T-cell (primary cell): ENCODE measurements around the gene PSMA8. TPM values are rescaled to one million over a fixed set of nuclear protein-coding genes. Genes with fewer than 3 reads are reported as not detected.
"Not testable (repeated sequence)": the region's sequence is repeated elsewhere in the genome, so short reads cannot be mapped to it uniquely, and the experiment has no call there.

Experiments
- ATAC-seq, 4 experiments: fragments of 200-7000 bp in 3 of 4; fragments of 150-1000 bp in 1 of 4; cut with Tn5 transposase; replicated peaks in 1 of 4; 1 replicate in 3 of 4; 2 replicates in 1 of 4; pipeline ENCODE4 v1.10.0; 2021; ENCODE audit warnings: moderate library complexity in 3 of 4, mild to moderate bottlenecking in 2 of 4, moderate number of reproducible peaks in 1 of 4
- CTCF ChIA-PET, 2 donors: fragments of 300-600 bp; sonication (Branson Sonifier 250); formaldehyde crosslinking; loops; one replicate each; lab custom pipeline; 2022; ENCODE audit warnings: antibody characterized with exemption in 2 of 2; lab: Charles Lee
- POLR2A ChIA-PET, 2 donors: fragments of 300-600 bp; sonication (Branson Sonifier 250); formaldehyde crosslinking; loops; one replicate each; lab custom pipeline; 2022; ENCODE audit warnings: antibody characterized with exemption in 2 of 2; lab: Charles Lee
- DNase-seq, 35 experiments: peaks; one replicate each; pipeline versions ENCODE4 v3.0.0 to v3.0.0-alpha.2; 2013 to 2023
- H3K27ac ChIP-seq: one replicate; pipeline ENCODE4 v1.5.1; 2013; ENCODE audit warnings: low read length
- H3K27me3 ChIP-seq, 2 experiments: replicated peaks in 1 of 2; 1 replicate in 1 of 2; 2 replicates in 1 of 2; pipeline versions ENCODE4 v1.6.1 to v1.7.0; 2013; ENCODE audit warnings: low read length in 1 of 2, mixed read lengths in 1 of 2; ENCODE audit not compliant: control insufficient read depth in 2 of 2, insufficient read depth in 2 of 2; ENCODE audit errors: extremely low read depth in 1 of 2
- H3K36me3 ChIP-seq, 2 donors: 1 replicate in 1 of 2; 2 replicates in 1 of 2; pipeline versions ENCODE4 v1.6.1 to v1.7.0; 2013; ENCODE audit warnings: low read length in 1 of 2; ENCODE audit not compliant: control insufficient read depth in 2 of 2, insufficient read depth in 1 of 2; ENCODE audit errors: extremely low read depth in 1 of 2
- H3K4me1 ChIP-seq, 2 experiments: 1 replicate in 1 of 2; 2 replicates in 1 of 2; pipeline versions ENCODE4 v1.6.1 to v1.7.0; 2013; ENCODE audit warnings: low read length in 2 of 2, mixed read lengths in 1 of 2; ENCODE audit not compliant: insufficient read depth in 2 of 2, control insufficient read depth in 1 of 2; ENCODE audit errors: extremely low read depth in 1 of 2
- H3K4me3 ChIP-seq, 2 donors: 1 replicate in 1 of 2; 2 replicates in 1 of 2; pipeline versions ENCODE4 v1.5.1 to v1.7.0; 2013; ENCODE audit warnings: mild to moderate bottlenecking in 2 of 2, low read length in 1 of 2, moderate library complexity in 1 of 2; ENCODE audit not compliant: control insufficient read depth in 1 of 2; ENCODE audit errors: extremely low read depth in 1 of 2
- H3K9me3 ChIP-seq: 2 replicates; pipeline ENCODE4 v1.7.0; 2013
- H3K27ac Mint-ChIP-seq, 2 donors: one replicate each; pipeline ENCODE4 v1.8.0; 2020 to 2021; ENCODE audit warnings: mild to moderate bottlenecking in 2 of 2, mixed read lengths in 2 of 2
- H3K27me3 Mint-ChIP-seq, 2 donors: one replicate each; pipeline ENCODE4 v1.8.0; 2021 to 2022; ENCODE audit warnings: mixed read lengths in 2 of 2
- H3K36me3 Mint-ChIP-seq: one replicate; pipeline ENCODE4 v1.8.0; 2021; ENCODE audit warnings: mixed read lengths
- H3K4me1 Mint-ChIP-seq, 3 donors: one replicate each; pipeline ENCODE4 v1.8.0; 2020 to 2022; ENCODE audit warnings: mixed read lengths in 3 of 3, mild to moderate bottlenecking in 1 of 3
- H3K4me3 Mint-ChIP-seq, 3 donors: one replicate each; pipeline ENCODE4 v1.8.0; 2020 to 2022; ENCODE audit warnings: mild to moderate bottlenecking in 3 of 3, mixed read lengths in 3 of 3, moderate library complexity in 3 of 3
- H3K9me3 Mint-ChIP-seq, 3 donors: one replicate each; pipeline ENCODE4 v1.8.0; 2020 to 2022; ENCODE audit warnings: mixed read lengths in 3 of 3
- WGBS: methylation state at CpG from one replicate; pipeline ENCODE4 v1.1.5; 2013; ENCODE audit warnings: missing lambda C conversion rate; ENCODE audit not compliant: insufficient coverage; 5-methylcytosine and 5-hydroxymethylcytosine counted together
- total RNA-seq, 35 experiments: library from RNA in 6 of 35; stranded (reverse) in 6 of 35; fragments of 120-200 nt in 1 of 35; gene quantifications; one replicate each; pipeline versions ENCODE4 v1.2.1 to v1.2.4 and lab custom pipeline; 2013 to 2026

The PSMA8 gene
- total RNA-seq, 5 donors from 2014 or later (not counting 1 experiment from before 2014, with no cell fraction given) = 0.23 to 0.83 (median 0.35) TPM

DNA sequence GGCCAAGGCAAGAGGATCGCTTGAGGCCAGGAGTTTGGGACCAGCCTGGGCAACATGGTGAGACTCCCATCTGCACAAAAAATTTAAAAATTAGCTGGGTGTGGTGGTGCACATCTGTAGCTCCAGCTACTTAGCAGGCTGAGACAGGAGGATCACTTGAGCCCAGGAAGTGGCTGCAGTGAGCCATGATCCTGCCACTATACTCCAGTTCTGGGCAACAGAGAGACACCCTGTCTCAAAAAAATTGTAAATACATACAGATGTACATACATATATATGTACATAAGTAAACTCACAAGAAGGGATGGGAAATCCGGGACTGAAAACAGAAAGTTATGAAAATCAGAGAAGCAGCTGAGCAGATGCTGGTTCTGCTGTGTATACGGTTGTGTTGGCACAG is 62.9 kb downstream of the PSMA8 start:
- no peak for ATAC-seq
- Mint-ChIP-seq H3K36me3 (no peaks in the 10 kb centered on the region), H3K4me1 (peaks cover 4 to 5% (median 4%) of the 10 kb centered on the region in 3 donors), H3K27me3 (no peaks in the 10 kb centered on the region), H3K9me3 (no peaks in the 10 kb centered on the region), H3K4me3 (no peak overlapping the region), H3K27ac (no peak overlapping the region)
- CTCF ChIA-PET = no interaction called here
- no peak for DNase-seq
- no peaks in the 10 kb centered on the region for H3K36me3 ChIP-seq
- POLR2A ChIA-PET = no interaction called here
- no peaks in the 10 kb centered on the region for H3K4me1 ChIP-seq
- H3K27me3 ChIP-seq = no peaks in the 10 kb centered on the region
- H3K4me3 ChIP-seq = no peak overlapping the region
- H3K9me3 ChIP-seq = no peaks in the 10 kb centered on the region
- WGBS = 80% methylated on average over 1 of the region's 3 CpGs
- H3K27ac ChIP-seq = no peak overlapping the region

GRCh38 chr18:26202001-26202400 is 68.3 kb downstream of the PSMA8 start:
- H3K36me3 ChIP-seq, POLR2A ChIA-PET, H3K4me1 ChIP-seq, H3K9me3 ChIP-seq, H3K36me3 Mint-ChIP-seq, H3K27me3 Mint-ChIP-seq, H3K4me3 Mint-ChIP-seq, H3K27me3 ChIP-seq, H3K27ac ChIP-seq, H3K27ac Mint-ChIP-seq, ATAC-seq, H3K4me3 ChIP-seq, H3K9me3 Mint-ChIP-seq, DNase-seq, CTCF ChIA-PET: not testable (repeated sequence)
- peaks cover 0 to 12% (median 0%) of the 10 kb centered on the region in 3 donors for H3K4me1 Mint-ChIP-seq
- WGBS = 80% methylated on average over 1 of the region's 9 CpGs

DNA sequence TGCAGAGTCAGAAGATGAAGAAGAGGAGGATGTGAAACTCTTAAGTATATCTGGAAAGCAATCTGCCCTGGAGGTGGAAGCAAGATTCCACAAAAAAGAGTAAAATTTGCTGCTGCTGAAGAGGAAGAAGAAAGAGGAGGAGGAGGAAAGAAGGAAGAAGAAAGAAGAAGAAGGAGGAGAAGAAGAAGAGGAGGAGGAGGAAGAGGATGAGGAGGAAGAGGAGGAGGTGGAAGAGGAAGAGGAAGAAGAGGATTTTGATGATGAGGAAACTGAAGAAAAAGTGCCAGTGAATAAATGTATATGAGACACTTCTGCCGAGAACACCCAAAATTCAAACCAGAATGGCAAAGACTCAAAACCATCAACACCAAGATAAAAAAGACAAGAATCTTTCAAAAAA is 71.6 kb downstream of the PSMA8 start:
- POLR2A ChIA-PET = no interaction called here
- H3K9me3 ChIP-seq = no peaks in the 10 kb centered on the region
- no CpG with 5 or more reads among the region's 1 CpG for WGBS

GRCh38 chr18:26206488-26206887 is 72.8 kb downstream of the PSMA8 start:
- no peaks in the 10 kb centered on the region for H3K9me3 Mint-ChIP-seq
- no peak overlapping the region for H3K4me3 ChIP-seq
- ChIA-PET CTCF (no interaction called here), POLR2A (interaction anchor here in 1 of 2 donors (0.6 kb wide), 1 partner anchor 29 kb away, joined by 3 read pairs; no protein-coding TSS in a partner anchor)
- ATAC-seq (no peak), DNase-seq (no peak)
- no peak overlapping the region for H3K27ac ChIP-seq
- H3K27me3 Mint-ChIP-seq = peaks cover 0 to 3% of the 10 kb centered on the region in 2 donors
- no peaks in the 10 kb centered on the region for H3K9me3 ChIP-seq
- H3K4me1 Mint-ChIP-seq = peaks cover 0 to 13% (median 6%) of the 10 kb centered on the region in 3 donors
- no peaks in the 10 kb centered on the region for H3K36me3 Mint-ChIP-seq
- no peak overlapping the region for H3K27ac Mint-ChIP-seq
- H3K27me3 ChIP-seq = no peaks in the 10 kb centered on the region
- no peaks in the 10 kb centered on the region for H3K36me3 ChIP-seq
- no peaks in the 10 kb centered on the region for H3K4me1 ChIP-seq
- 100% methylated on average over 1 of the region's 2 CpGs for WGBS
- no peak overlapping the region for H3K4me3 Mint-ChIP-seq

More for the DNA sequence above, 71.6 kb downstream of the PSMA8 start:
- no peak for DNase-seq
- no peak for ATAC-seq
- no peaks in the 10 kb centered on the region for H3K4me1 ChIP-seq
- Mint-ChIP-seq H3K36me3 (no peaks in the 10 kb centered on the region), H3K4me1 (peaks cover 0 to 13% (median 5%) of the 10 kb centered on the region in 3 donors), H3K27ac (no peak overlapping the region), H3K4me3 (no peak overlapping the region), H3K9me3 (no peaks in the 10 kb centered on the region), H3K27me3 (peaks cover 0 to 3% of the 10 kb centered on the region in 2 donors)
- H3K36me3 ChIP-seq = no peaks in the 10 kb centered on the region
- CTCF ChIA-PET = no interaction called here
- H3K27me3 ChIP-seq = no peaks in the 10 kb centered on the region
- no peak overlapping the region for H3K27ac ChIP-seq
- no peak overlapping the region for H3K4me3 ChIP-seq

GRCh38 chr18:26207937-26208336 is 74.3 kb downstream of the PSMA8 start:
- Histone ChIP-seq H3K27ac (no peak overlapping the region), H3K36me3 (no peaks in the 10 kb centered on the region), H3K27me3 (no peaks in the 10 kb centered on the region), H3K4me3 (no peak overlapping the region), H3K4me1 (no peaks in the 10 kb centered on the region), H3K9me3 (no peaks in the 10 kb centered on the region)
- 85% methylated on average over 3 of the region's 3 CpGs for WGBS
- ChIA-PET CTCF (no interaction called here), POLR2A (interaction anchor here in 1 of 2 donors (0.7 kb wide), 1 partner anchor 93 kb away, joined by 4 read pairs; no protein-coding TSS in a partner anchor)
- H3K36me3 Mint-ChIP-seq = no peaks in the 10 kb centered on the region
- ATAC-seq (no peak), DNase-seq (no peak)
- H3K4me1 Mint-ChIP-seq = peaks cover 0 to 18% (median 6%) of the 10 kb centered on the region in 3 donors
- H3K9me3 Mint-ChIP-seq = no peaks in the 10 kb centered on the region
- no peak overlapping the region for H3K27ac Mint-ChIP-seq
- no peak overlapping the region for H3K4me3 Mint-ChIP-seq
- peaks cover 0 to 3% of the 10 kb centered on the region in 2 donors for H3K27me3 Mint-ChIP-seq

DNA sequence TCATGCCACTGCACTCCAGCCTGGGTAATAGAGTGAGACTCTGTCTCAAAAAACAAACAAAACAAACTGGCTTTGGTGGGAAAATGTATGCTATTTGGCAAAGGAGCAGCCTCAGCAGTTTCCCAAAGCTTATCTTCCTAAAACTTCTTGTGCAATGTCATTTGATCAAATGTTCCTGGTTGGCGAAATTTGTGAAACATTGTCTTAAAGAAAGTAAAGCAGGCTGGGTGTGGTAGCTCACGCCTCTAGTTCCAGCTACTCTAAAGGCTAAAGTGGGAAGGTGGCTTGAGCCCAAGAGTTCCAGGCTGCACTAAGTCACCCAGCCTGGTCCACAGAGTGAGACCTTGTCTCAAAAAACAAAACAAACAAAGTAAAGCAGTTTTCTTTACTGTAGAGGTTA is 75.3 kb downstream of the PSMA8 start:
- Mint-ChIP-seq H3K27me3 (no peaks in the 10 kb centered on the region), H3K36me3 (no peaks in the 10 kb centered on the region), H3K4me3 (no peak overlapping the region), H3K27ac (no peak overlapping the region), H3K4me1 (peaks cover 0 to 19% (median 6%) of the 10 kb centered on the region in 3 donors), H3K9me3 (no peaks in the 10 kb centered on the region)
- Histone ChIP-seq H3K4me1 (no peaks in the 10 kb centered on the region), H3K9me3 (no peaks in the 10 kb centered on the region), H3K36me3 (no peaks in the 10 kb centered on the region), H3K4me3 (no peak overlapping the region), H3K27ac (no peak overlapping the region), H3K27me3 (no peaks in the 10 kb centered on the region)
- ATAC-seq (no peak), DNase-seq (no peak)
- CTCF ChIA-PET = interaction anchor here in 1 of 2 donors (0.7 kb wide), 1 partner anchor 18 kb away, joined by 3 read pairs; no protein-coding TSS in a partner anchor
- no CpG with 5 or more reads among the region's 2 CpGs for WGBS
- POLR2A ChIA-PET = no interaction called here
